Urinary bladder (tissue), 4 donors: ENCODE results near the gene KCTD3. TPM values are rescaled to one million over a fixed set of nuclear protein-coding genes. Genes with fewer than 3 reads are reported as not detected.

Experiments used
- DNase-seq: peaks from one replicate; pipeline ENCODE4 v3.0.0-alpha.2; 2015; ENCODE audit errors: extremely low spot score
- H3K27ac ChIP-seq: one replicate; pipeline ENCODE4 v1.5.1; 2013; ENCODE audit warnings: low read depth, mild to moderate bottlenecking, moderate library complexity
- H3K36me3 ChIP-seq: one replicate; pipeline ENCODE4 v1.6.1; 2013; ENCODE audit warnings: mild to moderate bottlenecking, moderate library complexity; ENCODE audit not compliant: insufficient read depth
- H3K4me1 ChIP-seq: one replicate; pipeline ENCODE4 v1.6.1; 2013; ENCODE audit warnings: mild to moderate bottlenecking, moderate library complexity; ENCODE audit not compliant: insufficient read depth
- H3K4me3 ChIP-seq: one replicate; pipeline ENCODE4 v1.5.1; 2013; ENCODE audit warnings: low read depth, low read length
- WGBS: extraction: QIAGEN DNeasy Blood & Tissue Kit; methylation state at CpG from one replicate; pipeline ENCODE4 v1.1.7; 2013; 5-methylcytosine and 5-hydroxymethylcytosine counted together
- polyA plus RNA-seq: library from polyadenylated mRNA; stranded (reverse); fragments of 200-250 nt; gene quantifications from one replicate; pipeline ENCODE4 v1.2.3, GENCODE V29; 2013
- total RNA-seq: library from RNA; depleted of rRNA; stranded (reverse); fragments of >200 nt; gene quantifications from one replicate; pipeline ENCODE4 v1.2.3, GENCODE V29; 2014
- donor health status: healthy with polysubstance abuse.
- donor health status: healthy.

KCTD3 gene
- total and polyA plus RNA-seq, 2 donors = 37.8 to 93.6 TPM

DNA sequence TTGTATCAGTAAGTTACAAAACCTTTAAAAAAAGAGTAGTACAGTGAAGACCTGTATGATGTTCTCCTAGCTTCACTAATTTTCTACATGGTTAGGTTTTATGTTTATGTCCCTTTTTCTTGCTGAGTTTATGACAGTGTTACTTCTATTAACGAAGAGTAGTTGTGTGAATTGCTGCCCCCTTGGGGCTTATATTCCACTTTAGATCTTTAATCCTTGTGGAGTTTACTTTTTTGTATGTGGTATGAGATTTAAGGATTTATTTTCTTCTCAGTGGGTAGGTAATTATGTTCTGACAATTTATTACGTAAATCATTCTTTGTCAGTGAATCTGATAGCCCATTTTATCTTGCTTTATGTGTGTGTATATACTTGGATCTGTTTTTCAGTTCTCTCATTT lies 14.8 kb downstream of the KCTD3 start:
- Histone ChIP-seq H3K36me3 (no peaks in the 10 kb centered on the region), H3K4me1 (no peaks in the 10 kb centered on the region), H3K4me3 (no peak overlapping the region), H3K27ac (no peak overlapping the region)
- WGBS = 90% methylated on average over 2 of the region's 2 CpGs
- DNase-seq = no peak

DNA sequence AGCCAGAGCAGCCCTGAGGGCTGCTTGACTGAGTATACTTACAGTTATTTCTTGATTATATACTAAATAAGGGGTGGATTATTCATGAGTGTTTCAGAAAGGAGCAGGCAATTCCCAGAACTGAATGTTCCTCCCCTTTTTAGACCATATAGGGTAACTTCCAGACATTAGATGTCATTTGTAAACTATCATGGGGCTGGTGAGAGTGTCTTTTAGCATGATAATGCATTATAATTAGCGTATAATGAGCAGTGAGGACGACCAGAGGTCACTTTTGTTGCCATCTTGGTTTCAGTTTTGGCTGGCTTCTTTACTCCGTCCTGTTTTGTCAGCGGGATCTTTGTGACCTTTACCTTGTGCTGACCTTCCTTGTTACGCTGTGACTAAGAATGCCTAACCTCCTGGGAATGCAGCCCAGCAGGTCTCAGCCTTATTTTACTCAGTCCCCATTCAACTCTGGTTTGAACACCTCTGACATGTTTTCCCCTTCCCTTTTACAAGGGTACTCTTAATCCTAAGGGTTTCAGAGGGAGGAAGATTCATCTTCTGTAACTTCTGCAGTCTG lies 16.2 kb downstream of the KCTD3 start:
- Histone ChIP-seq H3K27ac (peak overlapping the region; percentile 83), H3K4me1 (no peaks in the 10 kb centered on the region), H3K36me3 (no peaks in the 10 kb centered on the region), H3K4me3 (no peak overlapping the region)
- no peak for DNase-seq
- WGBS = 73% methylated on average over 5 of the region's 5 CpGs

DNA sequence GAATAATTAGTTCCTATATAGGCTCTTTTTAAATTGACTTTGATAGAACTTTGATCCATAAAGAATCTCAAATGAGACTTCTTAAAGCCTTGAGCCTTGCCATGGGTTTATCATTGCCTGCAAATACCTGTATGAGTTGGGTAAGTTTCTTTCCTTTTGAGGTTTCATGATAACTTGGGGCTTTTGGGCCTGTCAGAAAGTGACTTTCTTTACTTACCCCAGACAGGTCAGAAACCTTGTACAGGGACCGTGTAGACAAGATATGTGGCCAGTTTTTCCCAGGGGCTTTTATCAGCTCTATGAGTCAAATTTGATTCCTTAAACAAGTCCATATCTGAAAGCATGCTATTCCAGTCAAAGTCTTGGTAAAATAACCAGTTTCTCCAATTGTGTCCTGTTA lies 17.3 kb downstream of the KCTD3 start:
- WGBS = 96% methylated on average over 1 of the region's 1 CpG
- no peaks in the 10 kb centered on the region for H3K36me3 ChIP-seq
- H3K4me3 ChIP-seq = no peak overlapping the region
- no peaks in the 10 kb centered on the region for H3K4me1 ChIP-seq
- DNase-seq = no peak
- H3K27ac ChIP-seq = no peak overlapping the region

DNA sequence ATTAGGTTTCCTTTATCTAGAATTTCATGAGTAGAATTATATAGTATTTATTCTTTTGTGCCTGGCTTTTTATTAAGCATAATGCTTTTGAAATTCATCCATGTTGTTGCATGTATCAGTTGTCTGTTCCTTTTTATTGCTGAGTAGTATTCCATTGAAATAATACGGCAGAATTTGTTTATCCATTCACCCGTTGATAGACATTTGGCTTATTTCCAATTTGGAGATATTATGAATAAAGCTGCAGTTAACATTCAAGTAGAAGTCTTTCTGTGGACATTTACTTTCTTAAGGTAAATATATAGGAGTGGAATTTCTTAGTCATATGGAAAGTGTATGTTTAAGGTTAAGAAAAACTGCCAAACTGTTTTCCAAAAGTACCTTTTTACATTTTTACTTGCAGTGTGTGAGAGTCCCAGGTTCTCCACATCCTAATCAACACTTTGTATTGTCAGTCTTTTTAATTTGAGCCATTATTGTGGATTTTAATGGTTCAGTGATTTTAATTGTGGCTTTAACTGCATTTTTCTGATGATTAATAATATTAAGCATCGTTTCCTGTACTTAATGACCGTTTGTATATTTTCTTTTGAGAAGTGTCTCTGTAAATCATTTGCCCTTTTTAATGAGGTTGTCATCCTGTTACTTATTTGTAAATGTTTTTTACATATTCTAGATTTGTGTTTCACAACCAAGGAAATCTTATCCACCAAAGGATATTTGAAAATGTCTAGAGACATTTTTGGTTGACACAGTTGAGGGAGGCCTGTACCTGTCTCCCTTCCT lies 22.7 kb downstream of the KCTD3 start:
- no peak overlapping the region for H3K27ac ChIP-seq
- H3K36me3 ChIP-seq = no peaks in the 10 kb centered on the region
- DNase-seq = no peak
- no peak overlapping the region for H3K4me3 ChIP-seq
- H3K4me1 ChIP-seq = no peaks in the 10 kb centered on the region
- WGBS = 83% methylated on average over 4 of the region's 4 CpGs

DNA sequence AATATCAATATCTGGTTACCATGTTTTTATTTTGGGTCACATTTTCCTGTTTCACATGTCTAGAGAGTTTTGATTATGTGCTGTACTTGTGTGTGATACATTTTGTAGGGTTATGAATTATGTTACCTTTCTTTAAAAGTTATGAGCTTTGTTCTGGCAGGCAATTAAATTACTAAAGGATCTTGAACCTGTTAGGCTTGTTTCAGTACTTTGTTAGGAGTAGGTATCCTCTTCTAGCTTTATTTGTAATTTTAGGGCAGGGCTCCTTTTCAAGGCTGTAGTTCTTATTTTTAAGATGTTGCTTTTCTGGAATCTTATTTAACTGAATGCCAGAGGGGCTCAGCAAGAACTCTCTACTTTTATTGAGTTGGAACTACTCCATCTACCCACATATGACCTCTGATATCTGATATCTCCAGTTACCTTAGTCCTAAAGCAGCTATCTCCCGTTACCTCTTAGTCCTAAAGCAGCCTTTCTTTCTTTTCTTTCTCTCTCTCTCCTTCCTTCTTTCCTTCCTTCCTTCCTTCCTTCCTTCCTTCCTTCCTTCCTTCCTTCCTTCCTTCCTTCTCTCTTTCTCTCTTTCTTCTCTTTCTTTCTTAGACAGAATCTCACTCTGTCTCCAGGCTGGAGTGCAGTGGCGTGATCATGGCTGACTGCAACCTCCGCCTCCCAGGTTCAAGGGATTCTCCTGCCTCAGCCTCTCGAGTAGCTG lies 23.8 kb downstream of the KCTD3 start:
- H3K4me3 ChIP-seq = no peak overlapping the region
- no peaks in the 10 kb centered on the region for H3K4me1 ChIP-seq
- no peaks in the 10 kb centered on the region for H3K36me3 ChIP-seq
- 96% methylated on average over 4 of the region's 4 CpGs for WGBS
- peak overlapping the region; percentile 10 for H3K27ac ChIP-seq
- no peak for DNase-seq

DNA sequence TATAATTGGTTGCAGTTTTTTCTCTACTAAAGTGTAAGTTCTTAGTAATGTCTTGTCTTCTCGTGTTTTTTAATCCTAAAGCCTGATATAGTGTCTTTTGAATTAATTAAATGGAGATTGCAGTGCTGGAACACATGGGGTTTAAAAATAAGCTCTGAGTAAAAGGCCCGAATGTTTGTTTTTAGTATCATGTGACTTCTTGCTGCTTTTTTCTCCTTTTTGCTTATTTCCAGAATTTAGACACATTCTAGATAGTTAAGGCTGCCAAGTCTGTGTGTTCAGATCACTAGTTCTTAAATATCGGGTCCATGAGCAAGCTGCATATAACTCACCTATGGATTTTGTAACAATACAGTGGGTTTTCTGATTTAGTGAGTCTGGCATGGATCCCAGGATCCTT lies 27.5 kb downstream of the KCTD3 start:
- Histone ChIP-seq H3K27ac (no peak overlapping the region), H3K4me3 (no peak overlapping the region), H3K36me3 (no peaks in the 10 kb centered on the region), H3K4me1 (no peaks in the 10 kb centered on the region)
- WGBS = 53% methylated on average over 3 of the region's 3 CpGs
- no peak for DNase-seq

DNA sequence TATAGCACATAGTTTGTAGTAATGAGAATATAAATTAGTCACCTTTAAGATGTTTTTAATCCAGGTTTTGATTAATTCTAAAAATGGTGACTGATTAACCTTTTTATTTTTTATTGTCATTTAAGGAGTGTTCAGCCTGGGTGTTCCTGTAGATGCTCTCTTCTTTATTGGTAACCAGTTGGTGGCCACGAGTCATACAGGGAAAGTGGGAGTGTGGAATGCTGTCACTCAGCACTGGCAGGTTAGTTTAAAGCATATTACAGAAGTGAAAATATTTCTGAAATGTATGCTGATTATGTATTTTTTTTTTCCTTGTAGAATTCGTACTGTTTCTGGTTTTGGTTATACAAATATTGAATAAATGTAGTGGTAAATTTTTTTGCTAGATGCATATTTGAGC lies 28.1 kb downstream of the KCTD3 start:
- no peak overlapping the region for H3K4me3 ChIP-seq
- H3K27ac ChIP-seq = no peak overlapping the region
- no peaks in the 10 kb centered on the region for H3K4me1 ChIP-seq
- 91% methylated on average over 2 of the region's 2 CpGs for WGBS
- H3K36me3 ChIP-seq = no peaks in the 10 kb centered on the region
- no peak for DNase-seq

DNA sequence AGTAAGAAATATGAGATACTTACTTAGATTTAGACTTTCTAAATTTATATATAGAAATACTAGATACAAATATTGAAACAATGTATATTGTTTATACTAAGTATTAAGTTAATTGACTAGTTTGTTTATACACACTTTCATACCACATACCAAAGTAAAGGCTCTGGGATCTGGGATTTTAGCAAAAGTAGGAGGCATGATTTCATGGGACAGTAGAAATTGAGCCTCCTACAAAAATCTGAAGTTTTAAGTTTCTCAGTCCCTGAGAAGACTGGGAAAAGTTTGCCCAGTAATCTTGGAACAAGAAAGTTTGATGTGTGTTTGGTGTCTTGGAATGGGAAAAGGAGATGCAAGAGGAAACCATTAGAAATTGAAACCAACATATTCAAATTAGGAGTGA lies 30.9 kb downstream of the KCTD3 start:
- no peaks in the 10 kb centered on the region for H3K4me1 ChIP-seq
- H3K27ac ChIP-seq = no peak overlapping the region
- DNase-seq = no peak

DNA sequence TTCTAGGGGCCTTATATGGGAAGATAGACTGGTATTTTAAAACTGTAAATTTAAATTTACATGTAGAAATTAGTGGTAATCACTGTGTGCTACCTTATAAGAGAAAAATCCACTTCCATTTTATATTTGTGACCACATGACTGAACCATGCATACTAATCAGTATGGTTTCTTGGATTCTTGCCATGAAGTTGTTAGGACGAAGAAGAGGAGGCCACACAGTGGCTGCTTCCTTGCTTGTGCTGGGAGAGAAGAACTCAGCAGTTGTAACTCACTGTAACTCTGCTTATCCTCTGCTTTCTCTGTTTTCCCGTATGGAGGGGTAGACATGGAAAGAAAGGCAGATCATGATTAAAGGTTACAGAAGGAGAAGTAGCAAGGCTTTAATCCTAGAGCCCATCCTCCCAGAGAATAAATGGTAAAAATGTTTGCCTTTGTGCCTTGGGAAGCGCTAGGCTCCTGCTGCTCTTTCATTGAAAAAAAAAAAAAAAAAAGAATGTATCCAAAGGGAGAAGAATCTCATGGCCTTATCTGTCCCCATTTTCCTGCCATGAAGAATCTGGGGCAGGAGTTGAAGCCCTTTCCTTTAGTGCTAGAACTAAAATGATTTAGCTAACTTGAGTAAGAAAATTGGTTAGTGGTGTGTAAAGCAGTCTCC lies 32.4 kb downstream of the KCTD3 start:
- no peak for DNase-seq
- Histone ChIP-seq H3K27ac (no peak overlapping the region), H3K4me1 (no peaks in the 10 kb centered on the region), H3K4me3 (no peak overlapping the region), H3K36me3 (peaks cover 2% of the 10 kb centered on the region)
- 51% methylated on average over 3 of the region's 3 CpGs for WGBS

More for the DNA sequence above, 30.9 kb downstream of the KCTD3 start:
- Histone ChIP-seq H3K36me3 (peaks cover 2% of the 10 kb centered on the region), H3K4me3 (no peak overlapping the region)

DNA sequence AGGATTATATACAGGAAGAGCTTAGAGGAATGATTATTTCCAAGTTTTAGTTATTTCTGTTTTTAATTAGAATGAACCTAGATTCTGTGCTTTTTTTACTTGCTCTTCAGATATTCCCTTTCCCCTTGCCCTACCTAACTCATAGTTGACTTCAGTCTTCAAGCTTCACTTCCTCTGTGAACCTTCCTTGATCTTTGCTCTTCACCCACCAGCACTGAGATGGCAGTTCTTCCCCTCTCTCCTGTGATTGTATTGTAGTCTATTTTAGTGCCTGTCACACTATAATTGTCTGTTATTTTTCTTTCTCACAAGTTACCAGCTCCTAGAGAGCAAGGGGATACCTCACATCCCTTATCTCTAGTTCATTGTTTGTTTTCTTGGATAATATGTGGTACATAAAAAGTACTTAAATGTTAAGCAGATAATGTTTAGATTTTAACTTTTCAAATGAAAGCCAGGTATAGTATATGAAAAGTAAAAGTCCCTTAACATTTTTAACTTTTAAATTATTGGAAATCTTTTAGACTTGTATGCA lies 33.2 kb downstream of the KCTD3 start:
- Histone ChIP-seq H3K27ac (peak overlapping the region; percentile 10), H3K4me3 (no peak overlapping the region), H3K36me3 (peaks cover 2% of the 10 kb centered on the region), H3K4me1 (no peaks in the 10 kb centered on the region)
- no peak for DNase-seq

DNA sequence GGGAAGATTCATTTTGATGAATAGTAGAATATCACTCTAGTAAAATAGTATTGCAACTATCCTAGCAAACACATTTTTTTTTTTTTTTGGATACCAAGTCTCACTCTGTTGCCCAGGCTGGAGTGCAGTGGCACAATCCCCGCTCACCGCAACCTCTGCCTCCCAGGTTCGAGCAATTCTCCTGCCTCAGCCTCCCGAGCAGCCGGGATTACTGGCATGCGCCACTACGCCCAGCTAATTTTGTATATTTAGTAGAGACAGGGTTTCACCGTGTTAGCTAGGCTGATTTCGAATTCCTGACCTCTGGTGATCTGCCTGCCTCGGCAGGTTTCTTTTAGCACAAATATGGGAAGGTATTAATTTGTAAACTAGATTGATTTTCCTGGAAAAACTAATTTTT lies 33.8 kb downstream of the KCTD3 start:
- DNase-seq = no peak
- no peaks in the 10 kb centered on the region for H3K4me1 ChIP-seq
- H3K4me3 ChIP-seq = no peak overlapping the region
- peaks cover 2% of the 10 kb centered on the region for H3K36me3 ChIP-seq
- no peak overlapping the region for H3K27ac ChIP-seq
- 96% methylated on average over 10 of the region's 10 CpGs for WGBS

DNA sequence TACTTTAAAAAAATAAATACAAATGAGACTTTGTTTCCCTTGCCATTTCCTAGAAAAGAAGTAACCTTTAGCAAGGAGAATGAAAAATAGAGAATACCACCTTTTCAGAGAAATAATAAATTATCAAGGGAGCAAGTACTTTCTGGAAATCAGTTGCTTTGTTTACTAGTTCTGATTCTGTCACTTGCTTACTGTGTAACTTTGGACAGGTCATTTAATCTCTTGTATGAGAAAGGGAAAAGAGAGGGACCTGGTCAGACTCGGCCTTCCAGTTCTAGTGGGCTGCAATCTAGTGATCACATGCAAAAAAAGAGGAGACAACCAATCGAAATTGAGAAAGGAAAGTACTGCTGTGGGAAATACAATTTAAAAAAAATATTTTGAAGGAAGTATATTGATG lies 34.2 kb downstream of the KCTD3 start:
- 83% methylated on average over 2 of the region's 2 CpGs for WGBS
- Histone ChIP-seq H3K4me1 (no peaks in the 10 kb centered on the region), H3K4me3 (no peak overlapping the region), H3K36me3 (peaks cover 2% of the 10 kb centered on the region), H3K27ac (no peak overlapping the region)
- no peak for DNase-seq

DNA sequence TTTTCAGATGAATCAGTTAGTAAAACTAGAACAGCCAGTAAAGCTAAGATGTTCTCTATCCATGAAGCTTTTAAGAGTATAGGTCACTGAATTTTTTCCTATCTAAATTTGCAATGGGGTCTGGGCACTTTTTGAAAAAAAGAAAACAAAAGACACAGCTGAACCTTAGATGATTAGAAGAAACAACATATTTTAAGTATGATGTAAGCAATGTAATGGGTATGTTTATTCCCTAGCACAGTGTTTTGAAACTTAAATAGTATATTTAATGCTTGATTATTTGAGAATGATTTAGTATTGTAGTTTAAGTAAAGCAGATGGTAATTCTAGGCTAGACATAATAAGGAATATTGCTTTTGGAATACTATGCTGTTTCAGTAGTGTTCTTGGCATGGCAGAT lies 36.2 kb downstream of the KCTD3 start:
- H3K36me3 ChIP-seq = peaks cover 2% of the 10 kb centered on the region
- H3K4me1 ChIP-seq = no peaks in the 10 kb centered on the region
- H3K4me3 ChIP-seq = no peak overlapping the region
- H3K27ac ChIP-seq = no peak overlapping the region
- DNase-seq = no peak
